Activated T-cell treated with anti-CD3 and anti-CD28 coated beads, Interleukin-2, amount 50 U/mL, for 24 hours (primary cell): Measurements from ENCODE around the gene H6PD.

ENCODE experiments used
- DNase-seq: peaks from one replicate; pipeline ENCODE4 v3.0.0-alpha.2; 2020
- H3K27ac Mint-ChIP-seq: 2 replicates; pipeline ENCODE4 v1.8.0; 2020; ENCODE audit warnings: mild to moderate bottlenecking, mixed read lengths
- H3K27me3 Mint-ChIP-seq: 2 replicates; pipeline ENCODE4 v1.8.0; 2020; ENCODE audit warnings: mixed read lengths
- H3K36me3 Mint-ChIP-seq: 2 replicates; pipeline ENCODE4 v1.8.0; 2020; ENCODE audit warnings: low read depth, mixed read lengths
- H3K4me1 Mint-ChIP-seq: 2 replicates; pipeline ENCODE4 v1.8.0; 2020; ENCODE audit warnings: low read depth, mixed read lengths
- H3K4me3 Mint-ChIP-seq: 2 replicates; pipeline ENCODE4 v1.8.0; 2020; ENCODE audit warnings: mild to moderate bottlenecking, moderate library complexity, mixed read lengths
- H3K9me3 Mint-ChIP-seq: 2 replicates; pipeline ENCODE4 v1.8.0; 2020; ENCODE audit warnings: mixed read lengths

H6PD gene

DNA sequence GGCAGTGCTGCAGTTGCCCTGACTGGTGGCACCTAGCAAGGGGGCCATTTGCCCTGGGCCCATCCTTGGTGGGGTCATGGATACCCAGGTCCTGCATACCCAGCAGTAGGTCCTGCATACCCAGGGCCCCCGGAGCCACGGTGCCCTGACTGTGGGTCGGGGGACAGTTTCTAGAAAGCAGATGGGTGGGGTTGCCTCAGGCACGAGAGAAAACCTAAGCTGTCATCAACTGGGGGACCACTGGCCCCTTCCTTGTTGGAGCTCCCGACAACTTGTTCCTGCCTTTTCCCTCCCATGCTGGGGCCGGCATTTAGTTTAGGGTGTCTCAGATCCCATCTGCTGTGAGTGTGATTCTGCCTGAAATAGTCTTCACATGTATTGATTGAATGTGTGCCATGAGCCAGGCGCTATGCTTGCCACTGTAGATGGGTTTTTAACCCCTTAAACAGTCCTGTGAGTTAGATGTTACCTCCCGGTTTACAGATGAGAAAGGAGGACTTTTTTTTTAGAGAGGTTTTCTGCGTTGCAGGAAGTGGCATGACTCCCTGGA lies 73.7 kb downstream of the H6PD start:
- H3K36me3 Mint-ChIP-seq = no peaks in the 10 kb centered on the region
- no peaks in the 10 kb centered on the region for H3K27me3 Mint-ChIP-seq

DNA sequence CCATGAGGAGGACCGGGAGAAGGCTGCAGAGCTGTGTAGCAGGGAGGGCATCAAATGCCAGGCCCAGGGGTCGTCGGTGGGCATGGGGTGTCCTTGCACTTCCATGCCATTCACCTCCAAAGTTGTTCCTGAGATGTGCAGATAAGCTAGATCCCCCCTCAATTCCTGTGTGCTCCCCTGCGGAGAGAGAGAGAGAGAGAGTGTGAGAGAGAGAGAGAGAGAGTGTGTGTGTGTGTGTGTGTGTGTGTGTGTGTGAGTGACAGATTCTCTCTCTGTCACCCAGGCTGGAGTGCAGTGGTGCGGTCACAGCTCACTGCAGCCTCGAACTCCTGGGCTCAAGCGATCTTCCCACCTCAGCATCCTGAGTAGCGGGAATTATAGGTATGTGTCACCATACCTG lies 74.5 kb downstream of the H6PD start:
- Mint-ChIP-seq H3K27ac (no peak overlapping the region), H3K36me3 (no peaks in the 10 kb centered on the region), H3K9me3 (no peaks in the 10 kb centered on the region), H3K4me1 (peaks cover 12% of the 10 kb centered on the region), H3K4me3 (no peak overlapping the region), H3K27me3 (no peaks in the 10 kb centered on the region)
- DNase-seq = no peak

More for the DNA sequence above, 73.7 kb downstream of the H6PD start:
- H3K4me1 Mint-ChIP-seq = peaks cover 12% of the 10 kb centered on the region
- H3K4me3 Mint-ChIP-seq = no peak overlapping the region
- no peaks in the 10 kb centered on the region for H3K9me3 Mint-ChIP-seq
- no peak overlapping the region for H3K27ac Mint-ChIP-seq
- no peak for DNase-seq

DNA sequence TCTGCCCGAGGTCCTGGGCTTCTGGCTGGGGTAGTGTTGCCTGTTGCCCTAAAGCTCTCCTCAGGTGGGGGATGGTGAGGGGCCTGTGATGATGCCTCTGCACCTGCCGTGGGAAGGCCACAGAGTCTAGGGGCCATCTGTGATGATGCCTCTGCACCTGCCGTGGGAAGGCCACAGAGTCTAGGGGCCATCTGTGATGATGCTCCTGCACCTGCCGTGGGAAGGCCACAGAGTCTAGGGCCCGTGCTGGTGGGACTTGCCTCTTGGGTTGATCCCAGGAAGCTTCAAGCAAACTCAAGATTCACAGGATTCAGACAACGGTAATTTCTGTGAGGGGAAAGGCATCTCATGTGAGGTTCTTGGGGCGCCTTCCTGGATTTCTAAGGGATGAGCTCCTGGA lies 75.4 kb downstream of the H6PD start:
- no peak overlapping the region for H3K27ac Mint-ChIP-seq
- no peaks in the 10 kb centered on the region for H3K9me3 Mint-ChIP-seq
- H3K4me3 Mint-ChIP-seq = no peak overlapping the region
- H3K36me3 Mint-ChIP-seq = no peaks in the 10 kb centered on the region
- H3K27me3 Mint-ChIP-seq = no peaks in the 10 kb centered on the region
- peaks cover 21% of the 10 kb centered on the region for H3K4me1 Mint-ChIP-seq
- DNase-seq = no peak

DNA sequence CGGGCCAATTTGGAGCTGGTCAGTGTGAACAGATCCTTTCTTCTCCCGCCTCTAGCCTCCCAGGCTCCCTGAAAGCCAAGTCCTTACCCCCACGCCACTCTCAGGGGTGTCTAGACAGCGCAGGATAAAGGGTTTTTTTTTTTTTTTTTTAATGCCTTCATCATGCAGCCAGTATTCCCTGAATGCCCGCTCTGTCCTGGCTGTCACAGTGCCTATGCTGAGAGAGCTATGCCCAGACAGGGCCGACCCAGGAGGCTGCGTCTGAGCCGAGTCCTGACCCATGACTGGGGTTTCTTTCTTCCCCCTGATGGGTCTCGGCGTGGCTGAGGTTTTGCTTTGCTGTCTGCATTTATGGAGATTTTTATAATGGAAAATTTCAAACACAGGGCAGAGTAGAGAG lies 76.5 kb downstream of the H6PD start:
- DNase-seq = no peak
- no peaks in the 10 kb centered on the region for H3K9me3 Mint-ChIP-seq
- H3K4me3 Mint-ChIP-seq = no peak overlapping the region
- peaks cover 28% of the 10 kb centered on the region for H3K4me1 Mint-ChIP-seq
- H3K36me3 Mint-ChIP-seq = no peaks in the 10 kb centered on the region
- H3K27ac Mint-ChIP-seq = no peak overlapping the region
- H3K27me3 Mint-ChIP-seq = no peaks in the 10 kb centered on the region

DNA sequence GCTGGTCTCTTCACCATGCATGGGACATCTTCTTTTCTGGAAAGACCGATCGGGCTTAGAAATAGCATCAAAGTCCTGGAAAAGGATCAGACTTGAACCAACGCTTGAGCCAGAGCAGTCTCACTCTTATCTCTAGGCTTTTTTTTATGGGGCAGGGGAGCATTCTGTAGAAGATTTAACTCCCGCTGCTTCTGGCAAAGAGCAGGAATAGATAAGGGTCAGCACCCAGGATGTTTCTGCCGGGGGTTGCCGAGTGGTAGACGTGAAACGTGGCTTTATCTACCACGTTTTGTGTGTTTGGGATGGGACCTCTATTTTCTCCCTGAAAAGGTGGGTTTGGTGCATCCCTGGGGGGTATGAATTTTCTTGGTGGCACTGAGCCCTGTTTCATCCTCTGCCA lies 76.9 kb downstream of the H6PD start:
- Mint-ChIP-seq H3K27me3 (no peaks in the 10 kb centered on the region), H3K9me3 (no peaks in the 10 kb centered on the region), H3K4me3 (no peak overlapping the region), H3K36me3 (no peaks in the 10 kb centered on the region), H3K4me1 (peaks cover 32% of the 10 kb centered on the region), H3K27ac (no peak overlapping the region)
- DNase-seq = no peak

DNA sequence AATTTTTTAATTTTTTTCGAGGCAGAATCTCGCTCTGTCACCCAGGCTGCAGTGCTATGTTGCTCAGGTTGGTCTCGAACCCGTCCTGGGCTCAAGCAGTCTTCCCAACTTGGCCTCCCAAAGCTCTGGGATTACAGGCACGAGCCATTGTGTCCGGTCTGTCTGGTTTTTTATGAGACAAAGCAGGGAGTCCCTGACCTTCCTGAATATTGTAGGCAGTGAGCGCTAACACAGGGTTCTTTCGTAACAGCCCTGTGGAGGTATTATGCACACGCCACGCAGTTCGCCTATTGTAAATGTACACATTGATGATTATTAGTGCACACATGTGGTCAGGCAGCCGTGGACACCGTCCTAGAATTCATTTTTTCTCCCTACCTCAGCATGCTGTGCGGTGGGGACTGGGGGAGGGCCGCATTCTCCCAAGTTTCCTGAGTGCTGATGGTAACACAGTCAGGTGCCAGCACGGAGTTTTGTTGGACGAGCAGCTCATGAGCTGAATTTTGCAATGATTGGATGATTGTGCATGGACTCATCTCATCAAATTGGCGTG lies 77.7 kb downstream of the H6PD start:
- no peak overlapping the region for H3K4me3 Mint-ChIP-seq
- peaks cover 39% of the 10 kb centered on the region for H3K4me1 Mint-ChIP-seq
- H3K9me3 Mint-ChIP-seq = no peaks in the 10 kb centered on the region
- no peaks in the 10 kb centered on the region for H3K36me3 Mint-ChIP-seq
- H3K27me3 Mint-ChIP-seq = no peaks in the 10 kb centered on the region
- H3K27ac Mint-ChIP-seq = no peak overlapping the region
- no peak for DNase-seq

DNA sequence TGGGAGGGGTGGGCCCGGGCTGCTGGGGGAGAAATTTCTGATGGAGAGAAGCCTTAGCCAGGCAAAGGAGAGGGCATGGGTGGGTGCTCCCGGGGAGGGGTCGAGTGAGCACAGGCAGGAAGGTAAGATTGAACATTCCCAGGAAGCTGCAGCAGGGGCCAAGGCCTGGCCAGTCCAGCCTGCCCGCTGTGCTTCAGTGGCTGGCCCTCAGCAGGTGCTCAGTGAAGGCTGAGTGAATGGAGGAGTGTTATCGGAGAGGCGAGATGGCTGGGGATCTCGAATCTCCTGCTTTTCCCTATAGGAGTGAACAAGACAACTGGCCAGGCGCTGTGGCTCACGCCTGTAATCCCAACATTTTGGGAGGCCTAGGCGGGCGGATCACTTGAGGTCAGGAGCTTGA lies 79.0 kb downstream of the H6PD start:
- H3K36me3 Mint-ChIP-seq = no peaks in the 10 kb centered on the region
- no peak for DNase-seq
- H3K4me1 Mint-ChIP-seq = peaks cover 49% of the 10 kb centered on the region
- no peaks in the 10 kb centered on the region for H3K27me3 Mint-ChIP-seq
- H3K27ac Mint-ChIP-seq = no peak overlapping the region
- H3K9me3 Mint-ChIP-seq = no peaks in the 10 kb centered on the region
- no peak overlapping the region for H3K4me3 Mint-ChIP-seq

DNA sequence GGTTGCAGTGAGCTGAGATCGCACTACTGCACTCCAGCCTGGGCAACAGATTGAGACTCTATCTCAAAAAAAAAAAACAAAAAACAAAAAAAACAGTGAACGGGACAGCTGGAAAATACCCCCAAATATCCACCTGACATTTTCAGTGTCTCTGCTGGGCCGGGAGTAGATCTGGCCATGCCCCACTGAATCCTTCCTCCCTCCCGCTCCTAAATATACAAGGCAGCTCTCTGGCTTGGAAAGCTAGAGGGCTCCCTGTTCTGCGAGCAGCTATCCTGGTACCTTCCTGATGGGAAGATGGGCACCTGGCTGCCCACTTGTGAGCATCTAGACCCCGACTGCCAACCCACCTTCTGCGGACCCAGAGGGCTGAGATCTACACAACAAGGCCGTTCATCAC lies 79.5 kb downstream of the H6PD start:
- no peak overlapping the region for H3K27ac Mint-ChIP-seq

DNA sequence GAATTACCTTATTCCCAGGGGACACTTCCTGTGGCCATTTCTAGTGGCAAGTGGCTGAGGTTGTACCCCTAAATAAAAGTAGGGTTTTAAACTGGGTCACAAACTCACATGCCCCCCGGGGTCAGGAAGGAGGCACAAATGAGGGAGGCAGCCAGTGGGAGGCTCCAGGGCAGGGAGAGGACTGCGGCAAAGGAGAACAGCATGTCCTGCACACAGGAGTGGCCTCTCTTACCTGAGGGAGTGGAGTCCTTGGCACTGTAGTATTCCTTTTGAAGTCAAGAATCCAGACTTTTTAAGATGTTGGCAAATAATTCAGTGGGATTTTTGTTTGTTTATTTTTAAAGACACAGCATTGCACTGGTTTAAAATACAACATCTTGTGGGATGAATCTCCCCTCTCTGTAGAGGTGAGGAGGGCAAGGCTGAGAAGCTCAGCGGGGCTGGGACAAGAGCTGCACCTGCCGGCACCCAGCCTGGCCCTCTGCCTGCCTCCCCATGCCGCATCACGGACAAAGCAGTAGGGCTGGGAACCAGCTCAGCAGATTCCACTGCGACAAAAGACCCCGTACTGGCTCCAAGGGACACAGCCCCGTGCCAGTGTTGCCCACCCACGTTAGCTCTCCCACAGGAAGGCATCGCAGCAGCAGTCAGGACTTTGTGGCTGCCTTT lies 80.3 kb downstream of the H6PD start:
- Mint-ChIP-seq H3K27me3 (no peaks in the 10 kb centered on the region), H3K36me3 (no peaks in the 10 kb centered on the region), H3K4me1 (peaks cover 47% of the 10 kb centered on the region), H3K4me3 (peak overlapping the region; percentile 57), H3K9me3 (no peaks in the 10 kb centered on the region), H3K27ac (peak overlapping the region; percentile 96)
- no peak for DNase-seq

More for the DNA sequence above, 79.5 kb downstream of the H6PD start:
- Mint-ChIP-seq H3K4me3 (no peak overlapping the region), H3K4me1 (peaks cover 47% of the 10 kb centered on the region), H3K27me3 (no peaks in the 10 kb centered on the region), H3K36me3 (no peaks in the 10 kb centered on the region), H3K9me3 (no peaks in the 10 kb centered on the region)
- no peak for DNase-seq

DNA sequence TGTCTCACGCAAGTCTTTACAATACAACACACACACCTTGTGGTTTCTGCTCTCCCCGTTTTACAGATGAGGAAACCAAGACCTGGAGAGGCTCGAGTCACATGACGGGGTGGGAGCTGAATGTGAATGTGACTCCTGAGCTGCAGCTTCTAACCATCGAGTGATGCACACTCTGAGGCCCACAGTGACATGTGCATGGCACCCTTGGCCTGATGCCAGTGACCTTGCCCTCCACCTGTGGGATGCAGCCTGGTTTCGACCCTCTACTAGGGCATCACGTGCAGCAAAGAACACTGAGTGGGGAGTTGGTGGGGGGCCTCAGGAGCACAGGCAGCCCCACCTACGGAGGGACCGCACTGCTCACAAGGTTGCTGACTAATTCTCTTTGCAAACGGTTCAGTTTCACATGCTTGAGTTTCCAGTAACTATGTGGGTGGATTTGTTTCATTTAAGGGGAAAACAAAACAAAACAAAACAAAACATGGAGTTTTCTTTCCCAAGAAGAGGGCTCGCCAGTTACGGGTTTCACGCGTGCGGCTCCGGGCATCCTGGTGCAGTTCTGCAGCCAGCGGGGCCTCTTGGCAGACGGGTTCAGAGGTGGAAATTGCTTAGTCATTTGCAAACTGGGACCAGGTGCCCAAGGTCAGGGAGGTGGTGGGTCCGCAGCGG lies 81.0 kb downstream of the H6PD start:
- H3K27me3 Mint-ChIP-seq = no peaks in the 10 kb centered on the region
- H3K9me3 Mint-ChIP-seq = no peaks in the 10 kb centered on the region
- H3K4me3 Mint-ChIP-seq = peak overlapping the region; percentile 57
- H3K27ac Mint-ChIP-seq = peak overlapping the region; percentile 96
- H3K4me1 Mint-ChIP-seq = peaks cover 47% of the 10 kb centered on the region
- DNase-seq = peak; percentile 83
- H3K36me3 Mint-ChIP-seq = no peaks in the 10 kb centered on the region

DNA sequence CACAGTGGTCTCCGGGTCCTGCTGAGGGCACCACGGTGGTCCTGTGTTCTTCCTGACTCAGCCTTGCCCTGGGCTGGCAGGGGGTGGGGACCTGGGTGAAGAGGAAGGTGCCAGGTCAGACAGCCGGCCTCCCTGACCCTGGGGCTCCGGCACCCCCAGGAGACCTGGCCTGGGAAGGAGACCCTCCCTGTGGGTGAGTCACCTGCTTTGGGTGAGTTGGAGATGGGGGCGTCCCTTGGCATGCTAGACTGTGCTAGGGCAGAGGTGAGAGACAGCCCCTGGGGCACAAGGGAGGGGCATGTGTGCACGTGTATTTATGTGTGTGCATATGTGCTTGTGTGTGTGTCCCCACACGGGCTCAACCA lies 81.5 kb downstream of the H6PD start:
- Mint-ChIP-seq H3K27me3 (no peaks in the 10 kb centered on the region), H3K36me3 (no peaks in the 10 kb centered on the region), H3K4me1 (peaks cover 47% of the 10 kb centered on the region), H3K27ac (peak overlapping the region; percentile 96), H3K4me3 (peak overlapping the region; percentile 57), H3K9me3 (no peaks in the 10 kb centered on the region)
- DNase-seq = peak; percentile 71

DNA sequence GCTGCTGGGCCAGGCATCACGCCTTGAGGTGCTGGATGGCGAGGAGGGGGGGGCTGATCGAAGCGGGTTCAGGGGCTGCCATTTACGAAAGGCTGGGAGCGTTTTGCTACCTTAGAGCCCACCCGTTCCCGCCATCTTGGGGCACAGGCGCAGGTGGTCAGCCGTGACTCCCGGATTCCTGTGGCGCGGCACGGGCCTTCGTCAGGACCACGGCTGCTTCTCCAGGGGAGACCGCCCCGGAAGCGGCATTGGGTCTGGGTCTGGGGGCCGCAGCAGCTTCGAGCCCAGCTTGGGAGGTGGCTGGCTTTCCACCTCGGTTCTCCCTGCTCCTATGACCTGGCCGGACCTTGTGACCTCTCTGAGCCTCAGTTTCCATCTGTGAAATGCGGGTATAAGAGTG lies 81.9 kb downstream of the H6PD start:
- H3K27me3 Mint-ChIP-seq = no peaks in the 10 kb centered on the region
- no peaks in the 10 kb centered on the region for H3K36me3 Mint-ChIP-seq
- H3K27ac Mint-ChIP-seq = peak overlapping the region; percentile 96
- H3K4me1 Mint-ChIP-seq = peaks cover 47% of the 10 kb centered on the region
- no peak overlapping the region for H3K4me3 Mint-ChIP-seq
- no peak for DNase-seq
- no peaks in the 10 kb centered on the region for H3K9me3 Mint-ChIP-seq

DNA sequence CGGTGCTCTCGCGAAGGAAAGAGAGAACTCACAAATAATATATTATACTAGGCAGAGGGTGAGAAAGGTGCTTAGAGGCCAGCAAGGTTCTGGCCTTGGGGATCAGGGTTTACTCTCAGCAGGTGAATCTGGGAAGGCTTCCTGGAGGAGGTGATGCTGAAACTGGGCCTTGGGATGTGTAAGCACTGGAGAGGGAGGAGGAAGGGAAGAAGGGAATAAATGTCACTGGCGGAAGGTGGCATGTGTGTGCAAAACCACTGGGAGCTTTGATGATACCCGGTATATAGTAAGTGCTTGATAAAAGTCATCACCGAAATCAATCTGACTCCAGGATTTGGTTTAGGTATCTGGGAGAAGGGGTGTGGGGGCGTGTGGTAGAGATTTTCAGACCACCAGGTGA lies 82.5 kb downstream of the H6PD start:
- H3K27ac Mint-ChIP-seq = peak overlapping the region; percentile 28
- DNase-seq = no peak
- H3K27me3 Mint-ChIP-seq = no peaks in the 10 kb centered on the region
- H3K4me1 Mint-ChIP-seq = peaks cover 47% of the 10 kb centered on the region
- H3K36me3 Mint-ChIP-seq = no peaks in the 10 kb centered on the region
- no peak overlapping the region for H3K4me3 Mint-ChIP-seq
- no peaks in the 10 kb centered on the region for H3K9me3 Mint-ChIP-seq

DNA sequence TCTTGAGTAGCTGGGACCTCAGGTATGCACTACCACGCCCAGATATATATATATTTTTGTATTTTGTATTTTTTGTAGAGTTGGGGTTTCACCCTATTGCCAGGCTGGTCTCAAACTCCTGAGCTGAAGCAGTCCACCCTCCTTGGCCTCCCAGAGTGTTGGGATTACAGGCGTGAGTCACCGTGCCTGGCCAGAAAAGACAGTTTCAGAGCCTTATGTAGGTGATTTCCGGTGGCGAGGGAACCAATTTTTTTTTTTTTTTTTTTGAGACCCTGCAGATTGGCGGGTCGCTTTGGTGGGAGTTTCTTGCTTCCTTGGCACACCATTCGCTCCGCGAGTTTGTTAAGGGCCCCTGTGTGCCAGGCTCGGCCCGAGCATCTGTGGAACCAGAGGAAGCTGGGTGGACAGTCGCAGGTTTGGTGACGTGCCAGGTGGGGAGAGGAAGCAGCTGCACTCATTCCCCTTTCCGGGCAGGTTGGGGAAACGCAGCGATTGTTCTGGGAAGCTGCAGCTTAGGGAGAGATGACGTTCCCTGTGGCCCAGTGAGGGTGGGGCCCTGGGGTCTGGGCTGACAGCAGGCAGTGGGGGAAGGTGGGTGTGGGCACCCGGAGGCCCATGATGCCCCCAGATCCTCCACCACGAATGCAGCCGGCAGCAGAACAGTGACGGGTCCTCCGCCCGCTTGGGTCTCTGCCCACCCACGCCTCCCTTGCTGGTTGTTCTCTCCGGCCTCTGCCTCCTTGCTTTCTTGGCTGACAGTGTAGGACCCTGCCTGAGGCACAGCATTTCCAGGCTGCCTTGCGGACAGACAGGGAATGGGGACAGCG lies 83.2 kb downstream of the H6PD start:
- Mint-ChIP-seq H3K4me1 (peaks cover 46% of the 10 kb centered on the region), H3K27me3 (no peaks in the 10 kb centered on the region), H3K27ac (peak overlapping the region; percentile 57), H3K36me3 (no peaks in the 10 kb centered on the region), H3K9me3 (no peaks in the 10 kb centered on the region), H3K4me3 (peak overlapping the region; percentile 51)
- DNase-seq = no peak
